HG03442 (cell line): Measurements from ENCODE around the gene RRP8.

Experiments used
- ATAC-seq: cut with Tn5 transposase; IDR thresholded peaks from one replicate; pipeline ENCODE4 v1.9.1; 2021; ENCODE audit warnings: mild to moderate bottlenecking, moderate library complexity; ENCODE audit not compliant: unreplicated experiment

Gene RRP8

GRCh38 chr11:6633422-6634408, 30.3 kb upstream of the RRP8 start:
- no peak for ATAC-seq

GRCh38 chr11:6632116-6633073, 29.0 kb upstream of the RRP8 start:
- no peak for ATAC-seq

GRCh38 chr11:6631361-6631890, 28.0 kb upstream of the RRP8 start:
- ATAC-seq = no peak

- ATAC-seq = no peak
Measured at GRCh38 chr11:6630632-6631291, 27.3 kb upstream of the RRP8 start.

GRCh38 chr11:6629892-6630631, 26.6 kb upstream of the RRP8 start:
- no peak for ATAC-seq

- no peak for ATAC-seq
Measured at GRCh38 chr11:6629573-6629891, 26.1 kb upstream of the RRP8 start.

GRCh38 chr11:6628526-6628925, 25.1 kb upstream of the RRP8 start:
- ATAC-seq = no peak

- ATAC-seq = peak; percentile 63
Measured at GRCh38 chr11:6627762-6628241, 24.4 kb upstream of the RRP8 start.

- no peak for ATAC-seq
Measured at GRCh38 chr11:6626971-6627761, 23.8 kb upstream of the RRP8 start.

- ATAC-seq = no peak
Measured at GRCh38 chr11:6625832-6626420, 22.5 kb upstream of the RRP8 start.

GRCh38 chr11:6625156-6625831, 21.9 kb upstream of the RRP8 start:
- ATAC-seq = no peak

GRCh38 chr11:6623391-6624363, 20.3 kb upstream of the RRP8 start:
- no peak for ATAC-seq

- no peak for ATAC-seq
Measured at GRCh38 chr11:6622261-6623171, 19.1 kb upstream of the RRP8 start.

- ATAC-seq = no peak
Measured at GRCh38 chr11:6621711-6622211, 18.3 kb upstream of the RRP8 start.

- ATAC-seq = no peak
Measured at GRCh38 chr11:6620636-6621035, 17.2 kb upstream of the RRP8 start.
